Mucosa of descending colon (tissue), 3 donors: ENCODE results near the gene GZF1. TPM values are rescaled to one million over a fixed set of nuclear protein-coding genes. Genes with fewer than 3 reads are reported as not detected.

Experiments used
- ATAC-seq: fragments of 200-7000 bp; cut with Tn5 transposase; one replicate; pipeline ENCODE4 v1.9.1; 2020; ENCODE audit warnings: mild to moderate bottlenecking, moderate library complexity
- DNase-seq, 3 donors: peaks; one replicate each; pipeline ENCODE4 v3.0.0-alpha.2; 2020
- H3K36me3 ChIP-seq: fragments of 200-600 bp; one replicate; pipeline ENCODE4 v1.8.0; 2021; ENCODE audit warnings: low read depth, mild to moderate bottlenecking
- H3K4me1 ChIP-seq: fragments of 200-600 bp; one replicate; pipeline ENCODE4 v1.8.0; 2021; ENCODE audit warnings: low read depth, mild to moderate bottlenecking
- H3K4me3 ChIP-seq: fragments of 200-600 bp; one replicate; pipeline ENCODE4 v1.8.0; 2021; ENCODE audit warnings: mild to moderate bottlenecking
- H3K9me3 ChIP-seq: fragments of 200-600 bp; one replicate; pipeline ENCODE4 v1.8.0; 2021; ENCODE audit warnings: mild to moderate bottlenecking
- CTCF ChIP-seq: fragments of 200-600 bp; IDR thresholded peaks from one replicate; pipeline ENCODE4 v1.8.0; 2022; ENCODE audit warnings: antibody characterized with exemption, mild to moderate bottlenecking
- intact Hi-C, 2 donors: fragments of 100-400 bp; cut with DNase I in 1 of 2; cut with micrococcal nuclease in 1 of 2; formaldehyde crosslinking; loops; one replicate each; pipeline versions ENCODE4 v1.11.0 to v1.11.1; 2022; cut with DNase I, micrococcal nuclease
- total RNA-seq, 3 donors: library from RNA; stranded (reverse); fragmentation: NEBNext Ultra II Directional in 2 of 3; extraction: Animal tissue kit (Norgen Biotek cat#: 25700) in 2 of 3; gene quantifications; one replicate each; pipeline versions ENCODE4 v1.2.1 to v1.2.4, GENCODE V29; 2021 to 2023
- donor health status: DM: no; HTN: no; CAD: no; lungs with moderate emphysema.
- donor health status: DM: no; HTN: no; CAD: no.
- donor health status: DM: no; HTN: yes; CAD: no.

The GZF1 gene
- total RNA-seq, 3 donors from 2014 or later: 5.8 to 16.2 (median 9.3) TPM

GRCh38 chr20:23370873-23371272, 8.9 kb downstream of the GZF1 start:
- TF ChIP-seq CTCF: no peak
- H3K4me3 ChIP-seq: no peak overlapping the region
- DNase-seq: no peak
- H3K4me1 ChIP-seq: peaks cover 4% of the 10 kb centered on the region
- intact Hi-C loops: no loop called here
- ATAC-seq: no peak
- H3K9me3 ChIP-seq: no peaks in the 10 kb centered on the region
- H3K36me3 ChIP-seq: peaks cover 4% of the 10 kb centered on the region

- DNase-seq: no peak
- no peak overlapping the region for H3K4me3 ChIP-seq
- H3K9me3 ChIP-seq: no peaks in the 10 kb centered on the region
- TF ChIP-seq CTCF: no peak
- peaks cover 4% of the 10 kb centered on the region for H3K36me3 ChIP-seq
- no peak for ATAC-seq
- no peaks in the 10 kb centered on the region for H3K4me1 ChIP-seq
- intact Hi-C loops: no loop called here
These were observed 9.5 kb downstream of the GZF1 start for GRCh38 chr20:23371496-23371895.

GRCh38 chr20:23374441-23374840, 12.5 kb downstream of the GZF1 start:
- no peak for TF ChIP-seq CTCF
- DNase-seq: no peak
- no peak for ATAC-seq
- H3K9me3 ChIP-seq: no peaks in the 10 kb centered on the region
- H3K4me1 ChIP-seq: no peaks in the 10 kb centered on the region
- H3K4me3 ChIP-seq: no peak overlapping the region
- intact Hi-C loops: no loop called here
- peaks cover 3% of the 10 kb centered on the region for H3K36me3 ChIP-seq

- no peak for DNase-seq
- no peaks in the 10 kb centered on the region for H3K36me3 ChIP-seq
- no peak overlapping the region for H3K4me3 ChIP-seq
- no peaks in the 10 kb centered on the region for H3K9me3 ChIP-seq
- no peak for ATAC-seq
- TF ChIP-seq CTCF: no peak
- no peaks in the 10 kb centered on the region for H3K4me1 ChIP-seq
- intact Hi-C loops: no loop called here
These were observed 13.8 kb downstream of the GZF1 start for GRCh38 chr20:23375827-23376226.

GRCh38 chr20:23379772-23380171, 17.8 kb downstream of the GZF1 start:
- H3K36me3 ChIP-seq: no peaks in the 10 kb centered on the region
- no peak overlapping the region for H3K4me3 ChIP-seq
- no peak for DNase-seq
- ATAC-seq: no peak
- no peak for TF ChIP-seq CTCF
- no peaks in the 10 kb centered on the region for H3K9me3 ChIP-seq
- intact Hi-C loops: no loop called here
- no peaks in the 10 kb centered on the region for H3K4me1 ChIP-seq

- H3K36me3 ChIP-seq: no peaks in the 10 kb centered on the region
- no peaks in the 10 kb centered on the region for H3K9me3 ChIP-seq
- H3K4me3 ChIP-seq: no peak overlapping the region
- no peak for TF ChIP-seq CTCF
- peaks cover 8% of the 10 kb centered on the region for H3K4me1 ChIP-seq
- intact Hi-C loops: no loop called here
- DNase-seq (no peak), ATAC-seq (no peak)
These were observed 19.9 kb downstream of the GZF1 start for GRCh38 chr20:23381876-23382275.
